22Rv1 (cell line): ENCODE measurements around the gene NHERF1.

Source experiments
- ZFX ChIP-seq: fragments of 450-650 bp; IDR thresholded peaks from 2 replicates; pipeline ENCODE4 v1.6.1; 2017; ENCODE audit warnings: antibody characterized with exemption, borderline replicate concordance
- TF ChIP-seq, protein P1 (sequence below): fragments of 450-650 bp; IDR thresholded peaks from 2 replicates; pipeline ENCODE4 v1.5.1; 2017; ENCODE audit warnings: mild to moderate bottlenecking

GRCh38 chr17:74729866-74730265, 18.6 kb upstream of the NHERF1 start:
- TF ChIP-seq, protein P1, sequence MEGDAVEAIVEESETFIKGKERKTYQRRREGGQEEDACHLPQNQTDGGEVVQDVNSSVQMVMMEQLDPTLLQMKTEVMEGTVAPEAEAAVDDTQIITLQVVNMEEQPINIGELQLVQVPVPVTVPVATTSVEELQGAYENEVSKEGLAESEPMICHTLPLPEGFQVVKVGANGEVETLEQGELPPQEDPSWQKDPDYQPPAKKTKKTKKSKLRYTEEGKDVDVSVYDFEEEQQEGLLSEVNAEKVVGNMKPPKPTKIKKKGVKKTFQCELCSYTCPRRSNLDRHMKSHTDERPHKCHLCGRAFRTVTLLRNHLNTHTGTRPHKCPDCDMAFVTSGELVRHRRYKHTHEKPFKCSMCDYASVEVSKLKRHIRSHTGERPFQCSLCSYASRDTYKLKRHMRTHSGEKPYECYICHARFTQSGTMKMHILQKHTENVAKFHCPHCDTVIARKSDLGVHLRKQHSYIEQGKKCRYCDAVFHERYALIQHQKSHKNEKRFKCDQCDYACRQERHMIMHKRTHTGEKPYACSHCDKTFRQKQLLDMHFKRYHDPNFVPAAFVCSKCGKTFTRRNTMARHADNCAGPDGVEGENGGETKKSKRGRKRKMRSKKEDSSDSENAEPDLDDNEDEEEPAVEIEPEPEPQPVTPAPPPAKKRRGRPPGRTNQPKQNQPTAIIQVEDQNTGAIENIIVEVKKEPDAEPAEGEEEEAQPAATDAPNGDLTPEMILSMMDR, result no peak
- TF ChIP-seq ZFX, result no peak
